HG03139 (cell line): ENCODE measurements around the gene TARDBP.
"Not testable (repeated sequence)": the region's sequence is repeated elsewhere in the genome, so short reads cannot be mapped to it uniquely, and the experiment has no call there.

ENCODE experiments used
- ATAC-seq: cut with Tn5 transposase; IDR thresholded peaks from one replicate; pipeline ENCODE4 v1.9.1; 2021; ENCODE audit not compliant: unreplicated experiment

Gene TARDBP

GRCh38 chr1:11042065-11042464 is 29.6 kb downstream of the TARDBP start:
- no peak for ATAC-seq

- no peak for ATAC-seq
Measured at GRCh38 chr1:11042995-11043874, 30.8 kb downstream of the TARDBP start.

DNA sequence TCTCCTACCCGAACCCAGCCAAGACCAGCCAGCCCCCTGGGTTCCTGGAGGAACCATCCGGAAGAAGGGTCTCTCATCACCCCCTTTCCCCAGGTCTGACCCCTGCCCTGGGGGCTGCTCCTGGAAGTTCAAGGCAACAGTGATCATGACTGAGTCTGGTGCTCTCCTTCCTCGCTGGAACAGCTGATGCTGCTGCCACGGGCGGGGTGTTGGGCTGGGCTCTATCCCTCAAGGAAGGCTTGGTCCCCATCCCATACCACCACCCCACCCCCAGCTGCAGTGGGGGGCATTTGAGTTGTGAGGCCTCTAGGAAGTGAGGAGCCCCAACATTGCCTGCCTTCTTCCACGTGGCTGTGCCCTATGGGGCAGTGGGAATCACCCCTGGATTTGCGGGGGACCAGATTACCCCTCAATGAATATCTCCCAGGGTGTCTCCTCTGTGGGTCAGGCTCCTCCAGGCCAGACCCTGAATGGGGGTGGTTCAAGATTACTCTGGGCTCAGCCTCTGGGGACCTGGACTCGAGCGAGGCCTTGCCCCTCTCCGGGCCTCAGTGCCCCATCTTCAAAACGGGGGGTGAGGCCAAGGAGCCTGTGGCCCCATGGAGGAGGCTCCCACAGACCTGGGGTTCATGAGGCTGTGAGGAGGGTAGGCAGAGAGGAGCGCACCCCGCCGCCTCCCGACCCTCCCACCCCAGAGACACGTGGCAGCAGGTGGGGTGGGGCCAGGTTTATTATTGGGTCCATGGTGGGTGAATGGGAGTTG is 31.8 kb downstream of the TARDBP start:
- ATAC-seq, result no peak

DNA sequence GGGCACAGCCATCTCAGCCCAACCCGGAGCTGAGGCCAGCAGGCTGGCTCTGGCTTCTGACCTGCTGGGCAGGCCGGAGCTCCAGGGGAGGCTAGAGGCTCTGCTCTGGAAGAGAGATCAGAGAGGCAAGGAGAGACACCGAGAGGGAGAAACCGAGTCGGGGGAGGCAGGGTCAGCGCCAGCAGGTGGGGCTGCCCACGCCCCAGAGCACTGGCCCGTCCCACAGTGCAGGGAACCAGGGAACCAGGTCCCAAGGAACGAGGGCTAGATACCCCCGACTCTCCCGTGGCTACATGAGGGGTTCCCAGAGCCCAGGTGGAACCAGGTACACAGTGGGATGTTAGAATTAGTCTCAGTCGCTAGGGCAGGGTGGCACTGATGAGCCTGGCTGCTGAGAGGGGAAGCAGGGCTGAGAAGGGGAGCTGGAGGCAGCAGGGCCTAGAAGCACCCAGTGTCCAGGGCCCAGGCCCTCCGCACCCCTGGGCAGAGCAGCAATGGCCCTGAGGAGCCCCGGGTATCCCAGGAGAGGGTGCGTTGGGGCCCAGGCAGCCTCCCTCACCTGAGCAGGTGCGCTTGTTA is 32.5 kb downstream of the TARDBP start:
- ATAC-seq, result no peak

- no peak for ATAC-seq
Measured at GRCh38 chr1:11045428-11046269, 33.2 kb downstream of the TARDBP start.

DNA sequence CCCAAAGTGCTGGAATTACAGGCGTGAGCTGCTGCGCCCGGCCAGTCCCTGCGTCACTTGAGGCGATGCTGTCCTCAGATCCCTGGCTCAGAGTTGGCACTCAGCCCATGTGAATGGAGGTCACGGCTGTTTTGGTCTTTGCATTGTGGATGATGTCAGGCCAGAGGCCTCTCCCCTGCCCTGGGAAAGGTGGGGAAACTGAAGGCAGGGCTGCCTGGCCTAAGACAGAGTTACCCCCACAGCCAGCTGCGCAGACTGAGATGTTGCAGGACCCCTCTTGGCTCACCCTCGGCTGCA is 33.8 kb downstream of the TARDBP start:
- no peak for ATAC-seq

DNA sequence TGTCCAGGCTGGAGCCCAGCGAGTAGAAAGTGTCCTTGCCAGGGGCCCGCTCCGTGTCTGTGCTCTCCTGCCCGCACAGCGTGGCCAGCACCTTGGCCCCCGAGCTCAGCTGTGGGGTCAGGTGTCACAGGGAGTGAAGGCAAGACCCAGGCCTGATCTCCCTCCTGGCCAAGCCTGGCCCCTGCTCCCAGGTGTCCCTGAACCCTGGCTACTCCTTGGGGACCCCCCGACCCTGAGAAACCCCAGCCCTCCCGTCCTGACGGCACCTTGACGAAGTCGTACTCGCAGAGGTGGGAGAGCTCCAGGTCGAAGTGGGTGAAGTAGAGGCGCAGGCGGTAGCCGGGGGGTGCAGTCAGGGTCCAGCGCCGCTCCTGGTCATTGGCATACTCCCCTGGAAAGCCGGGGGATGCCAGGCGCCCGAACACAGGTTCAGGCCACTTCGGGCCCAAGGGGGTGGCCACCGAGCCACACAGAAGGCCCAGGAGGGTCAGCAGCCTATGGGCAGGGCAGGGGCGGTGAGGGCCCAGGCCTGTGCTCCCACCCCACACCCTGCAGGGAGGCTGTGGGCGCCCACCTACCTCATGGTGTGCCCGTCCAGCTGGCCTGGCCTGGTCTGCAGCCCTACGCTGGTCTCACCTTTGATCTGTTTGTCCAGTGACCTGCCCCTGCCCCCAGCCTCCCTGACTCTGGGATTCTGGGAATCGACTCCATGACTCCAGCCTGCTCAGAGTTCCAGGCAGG is 34.3 kb downstream of the TARDBP start, which contains the start of gene MASP2:
TSS of gene MASP2 (minus strand) at position 615 of the 741 bp plus-strand sequence. CDS start at position 583, 32 bp downstream.
- no peak for ATAC-seq

GRCh38 chr1:11051121-11051520 is 38.7 kb downstream of the TARDBP start:
- ATAC-seq, result not testable (repeated sequence)

GRCh38 chr1:11051781-11052511 is 39.5 kb downstream of the TARDBP start:
- ATAC-seq, result no peak

DNA sequence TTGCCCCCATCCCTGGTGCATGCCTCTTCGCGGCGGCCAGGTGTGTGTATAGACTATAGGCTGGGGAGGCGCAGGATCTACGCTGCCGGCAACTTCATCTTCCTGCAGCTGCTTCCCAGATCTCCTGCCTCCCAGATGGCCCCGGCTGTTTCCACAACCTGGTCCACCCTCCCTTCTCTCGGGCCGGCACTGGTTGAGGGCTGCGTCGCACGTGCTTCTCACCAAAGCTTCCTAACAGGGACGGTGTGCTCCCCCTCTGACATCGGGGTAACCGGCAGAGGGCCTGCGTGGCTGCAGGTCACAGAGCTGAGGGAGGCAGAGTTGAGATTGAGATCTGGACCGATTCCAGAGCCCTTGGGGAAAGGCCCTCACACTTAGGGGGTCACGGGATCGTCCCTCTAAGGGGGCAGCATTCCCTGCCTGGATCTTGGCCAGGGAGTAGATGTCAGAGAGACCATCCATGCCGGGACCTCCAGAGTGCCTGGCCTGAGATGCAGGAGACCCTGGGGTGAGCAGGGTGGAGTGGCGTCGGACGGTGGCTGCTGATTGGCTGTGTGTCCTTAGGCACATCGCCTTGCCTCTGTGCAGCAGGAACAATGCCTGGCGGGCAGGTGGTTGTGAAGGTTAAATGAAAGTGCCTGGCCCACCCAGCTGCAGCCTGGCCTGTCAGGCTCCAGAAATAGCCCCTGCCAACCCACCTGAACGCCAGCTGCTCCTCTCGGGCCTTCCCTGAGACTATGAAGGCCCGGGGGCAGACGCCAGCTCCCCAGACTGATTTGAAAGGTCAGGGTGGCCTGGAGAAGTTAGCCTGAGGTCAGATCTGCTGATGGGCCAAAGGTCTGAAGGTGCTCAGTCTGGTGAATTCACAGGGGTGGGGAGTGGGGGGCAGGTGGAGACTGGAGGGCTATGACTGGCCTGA is 40.6 kb downstream of the TARDBP start:
- no peak for ATAC-seq

- no peak for ATAC-seq
Measured at GRCh38 chr1:11053758-11054137, 41.3 kb downstream of the TARDBP start.

DNA sequence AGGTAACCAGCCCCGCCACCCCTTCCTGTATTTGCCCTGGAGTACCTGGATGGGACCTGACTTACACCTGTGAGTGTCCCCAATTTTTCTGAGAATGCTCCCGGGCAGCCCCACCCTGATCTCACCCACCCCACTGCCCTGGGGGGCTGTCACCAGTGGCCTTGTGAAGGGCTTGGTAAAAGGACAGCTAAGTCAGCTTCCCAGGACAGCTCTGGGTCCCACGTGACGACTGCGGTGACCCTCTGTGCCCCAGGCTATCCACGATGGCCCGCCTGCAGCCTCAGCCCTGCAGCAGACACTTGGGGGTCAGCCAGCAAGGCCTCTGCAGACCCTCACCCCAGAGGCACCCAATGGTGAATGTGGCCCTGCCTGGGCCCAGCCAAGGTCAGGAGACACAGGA is 41.7 kb downstream of the TARDBP start:
- no peak for ATAC-seq

GRCh38 chr1:11054666-11055065 is 42.2 kb downstream of the TARDBP start:
- ATAC-seq, result no peak

DNA sequence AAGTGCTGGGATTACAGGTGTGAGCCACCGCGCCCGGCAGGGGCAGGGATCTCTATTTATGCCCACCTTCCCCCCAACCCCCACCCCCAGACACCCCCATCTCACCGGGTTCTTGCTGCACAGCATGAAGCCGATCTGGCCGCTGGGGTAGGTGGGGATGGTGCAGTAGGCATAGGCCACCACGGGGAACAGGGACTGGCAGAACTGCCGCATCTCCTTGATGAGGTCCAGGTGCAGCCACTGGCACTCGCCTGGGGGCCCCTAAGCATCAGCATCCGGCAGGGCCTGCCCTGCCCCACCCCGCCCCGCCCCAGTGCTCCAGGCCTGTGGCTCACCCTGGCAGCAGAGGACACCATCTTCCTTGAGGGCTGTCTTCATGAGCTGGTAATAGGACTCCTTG is 43.2 kb downstream of the TARDBP start:
- ATAC-seq, result no peak

GRCh38 chr1:11056504-11056903 is 44.0 kb downstream of the TARDBP start:
- ATAC-seq, result no peak

GRCh38 chr1:11057477-11057876 is 45.0 kb downstream of the TARDBP start:
- no peak for ATAC-seq

GRCh38 chr1:11058026-11058425 is 45.6 kb downstream of the TARDBP start:
- ATAC-seq, result no peak

GRCh38 chr1:11058595-11059154 is 46.2 kb downstream of the TARDBP start:
- no peak for ATAC-seq
